GM13976 (cell line): ENCODE measurements around the gene NDUFC1.
"Not testable (repeated sequence)": the region's sequence is repeated elsewhere in the genome, so short reads cannot be mapped to it uniquely, and the experiment has no call there.

Source experiments
- DNase-seq: peaks from one replicate; pipeline ENCODE4 v3.0.0; 2012; ENCODE audit warnings: low spot score
- CTCF ChIP-seq: IDR thresholded peaks from 2 replicates; pipeline ENCODE4 v1.5.1; 2012; ENCODE audit warnings: borderline replicate concordance, mild to moderate bottlenecking; ENCODE audit not compliant: insufficient read depth; ENCODE audit errors: extremely low read depth, missing control alignments, control extremely low read depth
- in situ Hi-C: fragments of 300-500 bp; cut with MboI; formaldehyde crosslinking; loops from one replicate; pipeline ENCODE4 v1.12.0; 2022; ENCODE audit warnings: low sequenced_read_pairs, mixed read lengths, inconsistent platforms; ENCODE audit not compliant: unreplicated experiment

NDUFC1 gene

GRCh38 chr4:139301821-139302611 lies at the start of gene NDUFC1:
Gene NDUFC1 (minus strand): TSS chr4:139302477. CDS start chr4:139295798, 6,679 bp downstream.
- peak; percentile 67 for DNase-seq
- in situ Hi-C loops = no loop called here
- TF ChIP-seq CTCF = no peak

- in situ Hi-C loops = no loop called here
- TF ChIP-seq CTCF = no peak
- no peak for DNase-seq
These were observed 35.3 kb upstream of the NDUFC1 start for GRCh38 chr4:139337612-139338011.

GRCh38 chr4:139333046-139333445 lies 30.8 kb upstream of the NDUFC1 start:
- DNase-seq = no peak
- no peak for TF ChIP-seq CTCF
- in situ Hi-C loops = no loop called here

GRCh38 chr4:139331185-139331584 lies 28.9 kb upstream of the NDUFC1 start:
- in situ Hi-C loops = no loop called here
- no peak for TF ChIP-seq CTCF
- no peak for DNase-seq

- no peak for DNase-seq
- in situ Hi-C loops = no loop called here
- TF ChIP-seq CTCF = no peak
These were observed 28.0 kb upstream of the NDUFC1 start for GRCh38 chr4:139330283-139330682.

- DNase-seq = no peak
- in situ Hi-C loops = no loop called here
- TF ChIP-seq CTCF = no peak
These were observed 27.5 kb upstream of the NDUFC1 start for GRCh38 chr4:139329665-139330200.

GRCh38 chr4:139324620-139325019 lies 22.3 kb upstream of the NDUFC1 start:
- TF ChIP-seq CTCF = no peak
- in situ Hi-C loops = no loop called here
- no peak for DNase-seq

GRCh38 chr4:139322541-139322940 lies 20.3 kb upstream of the NDUFC1 start:
- DNase-seq, in situ Hi-C loops: not testable (repeated sequence)

- in situ Hi-C loops = not testable (repeated sequence)
These were observed 19.8 kb upstream of the NDUFC1 start for GRCh38 chr4:139322070-139322469.

More at GRCh38 chr4:139322070-139322469, 19.8 kb upstream of the NDUFC1 start:
- not testable (repeated sequence) for DNase-seq
